B cell (primary cell): ENCODE data around the gene HMCN1. TPM values are rescaled to one million over a fixed set of nuclear protein-coding genes. Genes with fewer than 3 reads are reported as not detected.

ENCODE experiments used
- ATAC-seq: fragments of 200-7000 bp; cut with Tn5 transposase; one replicate; pipeline ENCODE4 v1.10.0; 2021; ENCODE audit warnings: low read depth, mild to moderate bottlenecking, moderate number of reproducible peaks, moderate library complexity
- CTCF ChIA-PET: fragments of 350-600 bp; sonication (Branson Sonifier 250); formaldehyde crosslinking; loops from one replicate; lab custom pipeline; 2021; ENCODE audit warnings: antibody characterized with exemption, inconsistent platforms; lab: Charles Lee
- POLR2A ChIA-PET: fragments of 350-600 bp; sonication (Branson Sonifier 250); formaldehyde crosslinking; loops from one replicate; lab custom pipeline; 2021; ENCODE audit warnings: antibody characterized with exemption; lab: Charles Lee
- DNase-seq: peaks from one replicate; pipeline ENCODE4 v3.0.0; 2013
- H2AFZ ChIP-seq: 2 replicates; pipeline ENCODE4 v1.6.1; 2012; ENCODE audit warnings: mild to moderate bottlenecking, low read depth, low read length; ENCODE audit not compliant: insufficient read depth, poor library complexity, severe bottlenecking
- H3K27ac ChIP-seq, 2 donors: 1 replicate in 1 of 2; 2 replicates in 1 of 2; pipeline ENCODE4 v1.5.1; 2012 to 2013; ENCODE audit warnings: low read length in 2 of 2, mild to moderate bottlenecking in 2 of 2, moderate library complexity in 1 of 2
- H3K27me3 ChIP-seq, 4 experiments: fragments of 200-600 bp in 1 of 4; sonication (generic) in 1 of 4; replicated peaks in 1 of 4; 1 replicate in 2 of 4; 2 replicates in 2 of 4; pipeline versions ENCODE4 v1.6.1 to v1.7.0; 2013 to 2016; ENCODE audit warnings: low read length in 3 of 4, mild to moderate bottlenecking in 2 of 4, mixed read lengths in 1 of 4, moderate library complexity in 1 of 4; ENCODE audit not compliant: insufficient read depth in 4 of 4, control insufficient read depth in 3 of 4; ENCODE audit errors: control extremely low read depth in 1 of 4
- H3K36me3 ChIP-seq, 2 experiments: replicated peaks in 1 of 2; 1 replicate in 1 of 2; 2 replicates in 1 of 2; pipeline versions ENCODE4 v1.6.1 to v1.7.1; 2013; ENCODE audit warnings: low read length in 1 of 2; ENCODE audit not compliant: insufficient read depth in 2 of 2, control insufficient read depth in 1 of 2; ENCODE audit errors: control extremely low read depth in 1 of 2, extremely low read depth in 1 of 2
- H3K4me1 ChIP-seq, 2 donors: fragments of 200-600 bp in 1 of 2; sonication (generic) in 1 of 2; 1 replicate in 1 of 2; 2 replicates in 1 of 2; pipeline versions ENCODE4 v1.5.1 to v1.6.1; 2013 to 2017; ENCODE audit warnings: low read length in 2 of 2; ENCODE audit not compliant: control insufficient read depth in 2 of 2, insufficient read depth in 2 of 2
- H3K4me2 ChIP-seq: replicated peaks from 2 replicates; pipeline ENCODE3; 2012; ENCODE audit warnings: mild to moderate bottlenecking, low read depth, low read length; ENCODE audit not compliant: poor library complexity, severe bottlenecking
- H3K4me3 ChIP-seq, 5 experiments: fragments of 200-600 bp in 1 of 5; sonication (generic) in 1 of 5; 1 replicate in 3 of 5; 2 replicates in 2 of 5; pipeline versions ENCODE4 v1.5.1 to v1.7.0; 2011 to 2016; ENCODE audit warnings: low read length in 4 of 5, mild to moderate bottlenecking in 4 of 5, low read depth in 2 of 5, control low read depth in 1 of 5, moderate library complexity in 1 of 5; ENCODE audit not compliant: insufficient read depth in 1 of 5; ENCODE audit errors: control extremely low read depth in 1 of 5, extremely low read depth in 1 of 5
- H3K79me2 ChIP-seq: fragments of 200-600 bp; sonication (generic); one replicate; pipeline ENCODE4 v1.6.0; 2016; ENCODE audit warnings: low read length; ENCODE audit not compliant: control insufficient read depth, insufficient read depth
- H3K9ac ChIP-seq: fragments of 200-600 bp; sonication (generic); 2 replicates; pipeline ENCODE4 v1.6.1; 2017; ENCODE audit warnings: mild to moderate bottlenecking, low read length, moderate library complexity
- H3K9me3 ChIP-seq, 3 donors: one replicate each; pipeline versions ENCODE4 v1.6.1 to v1.7.1; 2013; ENCODE audit warnings: low read length in 2 of 3; ENCODE audit not compliant: control insufficient read depth in 2 of 3, insufficient read depth in 1 of 3; ENCODE audit errors: control extremely low read depth in 1 of 3
- H4K20me1 ChIP-seq: 2 replicates; pipeline ENCODE4 v1.6.0; 2012; ENCODE audit warnings: mild to moderate bottlenecking, low read length; ENCODE audit not compliant: insufficient read depth, control insufficient read depth, poor library complexity, severe bottlenecking
- H3K27ac Mint-ChIP-seq: one replicate; pipeline ENCODE4 v1.8.0; 2021; ENCODE audit warnings: mixed read lengths
- H3K27me3 Mint-ChIP-seq: one replicate; pipeline ENCODE4 v1.8.0; 2021; ENCODE audit warnings: mixed read lengths
- H3K4me1 Mint-ChIP-seq: one replicate; pipeline ENCODE4 v1.8.0; 2021; ENCODE audit warnings: mixed read lengths
- H3K4me3 Mint-ChIP-seq: one replicate; pipeline ENCODE4 v1.8.0; 2021; ENCODE audit warnings: mixed read lengths
- H3K9me3 Mint-ChIP-seq: one replicate; pipeline ENCODE4 v1.8.0; 2022; ENCODE audit warnings: mixed read lengths; ENCODE audit not compliant: insufficient read depth
- EZH2 ChIP-seq: IDR thresholded peaks from 2 replicates; pipeline ENCODE4 v1.6.1; 2012; ENCODE audit warnings: borderline replicate concordance, low read depth, mild to moderate bottlenecking, moderate library complexity, low read length; ENCODE audit not compliant: insufficient read depth, poor library complexity, severe bottlenecking
- WGBS: methylation state at CpG from one replicate; pipeline ENCODE4 v1.1.5; 2013; ENCODE audit warnings: missing lambda C conversion rate; ENCODE audit not compliant: insufficient coverage; 5-methylcytosine and 5-hydroxymethylcytosine counted together
- intact Hi-C: fragments of 100-400 bp; cut with micrococcal nuclease; formaldehyde crosslinking; loops from one replicate; pipeline ENCODE4 v1.10.0; 2022
- polyA plus RNA-seq: library from polyadenylated mRNA; depleted of rRNA; stranded (reverse); fragments of >200 nt; gene quantifications from 2 replicates; pipeline ENCODE4 v1.2.3, GENCODE V29; 2012
- total RNA-seq, 2 donors: library from RNA; stranded (reverse); fragments of 120-200 nt in 1 of 2; gene quantifications; 1 replicate in 1 of 2; 2 replicates in 1 of 2; pipeline versions ENCODE4 v1.2.3 to v1.2.4, GENCODE V29; 2013 to 2022
- TF ChIP-seq, protein P1 (sequence below): fragments of 200-600 bp; IDR thresholded peaks from one replicate; pipeline ENCODE4 v1.8.0; 2022; ENCODE audit warnings: antibody characterized with exemption, mild to moderate bottlenecking

HMCN1 gene
- total and polyA plus RNA-seq, 2 donors (not counting 1 experiment from before 2014, with no cell fraction given) = not detected

DNA sequence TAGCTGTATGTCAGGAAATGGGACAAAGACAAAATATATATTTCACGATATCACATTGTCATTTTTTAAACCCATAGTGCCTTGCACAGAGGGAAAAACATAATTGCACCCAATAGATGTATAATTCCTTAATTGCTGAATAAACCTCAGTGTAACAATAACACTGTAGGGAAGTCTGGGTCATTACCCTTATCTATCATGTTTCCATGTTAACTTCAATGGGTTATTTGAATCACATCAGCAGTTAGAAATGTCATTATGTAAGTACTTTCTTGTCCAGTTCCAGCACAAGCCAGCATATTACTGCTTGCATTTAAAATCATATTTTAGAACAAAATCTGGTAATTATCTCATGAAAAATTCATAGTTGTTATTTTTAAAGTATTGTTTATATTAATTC, 222.7 kb downstream of the HMCN1 start:
- no peak overlapping the region for H3K4me3 Mint-ChIP-seq
- ChIA-PET POLR2A (no interaction called here), CTCF (no interaction called here)
- DNase-seq (no peak), ATAC-seq (no peak)
- H3K27me3 Mint-ChIP-seq = peaks cover 8% of the 10 kb centered on the region
- Histone ChIP-seq H3K4me2 (no peak overlapping the region), H3K27ac (no peak overlapping the region), H4K20me1 (no peaks in the 10 kb centered on the region), H3K36me3 (no peaks in the 10 kb centered on the region), H3K4me3 (no peak overlapping the region), H3K9me3 (no peaks in the 10 kb centered on the region), H3K9ac (no peak overlapping the region), H3K4me1 (no peaks in the 10 kb centered on the region), H3K27me3 (no peaks in the 10 kb centered on the region), H3K79me2 (no peaks in the 10 kb centered on the region), H2AFZ (no peak overlapping the region)
- intact Hi-C loops = no loop called here
- no CpG with 5 or more reads among the region's 1 CpG for WGBS
- H3K4me1 Mint-ChIP-seq = no peaks in the 10 kb centered on the region
- H3K27ac Mint-ChIP-seq = no peak overlapping the region
- TF ChIP-seq EZH2 = no peak
- TF ChIP-seq, protein P1, sequence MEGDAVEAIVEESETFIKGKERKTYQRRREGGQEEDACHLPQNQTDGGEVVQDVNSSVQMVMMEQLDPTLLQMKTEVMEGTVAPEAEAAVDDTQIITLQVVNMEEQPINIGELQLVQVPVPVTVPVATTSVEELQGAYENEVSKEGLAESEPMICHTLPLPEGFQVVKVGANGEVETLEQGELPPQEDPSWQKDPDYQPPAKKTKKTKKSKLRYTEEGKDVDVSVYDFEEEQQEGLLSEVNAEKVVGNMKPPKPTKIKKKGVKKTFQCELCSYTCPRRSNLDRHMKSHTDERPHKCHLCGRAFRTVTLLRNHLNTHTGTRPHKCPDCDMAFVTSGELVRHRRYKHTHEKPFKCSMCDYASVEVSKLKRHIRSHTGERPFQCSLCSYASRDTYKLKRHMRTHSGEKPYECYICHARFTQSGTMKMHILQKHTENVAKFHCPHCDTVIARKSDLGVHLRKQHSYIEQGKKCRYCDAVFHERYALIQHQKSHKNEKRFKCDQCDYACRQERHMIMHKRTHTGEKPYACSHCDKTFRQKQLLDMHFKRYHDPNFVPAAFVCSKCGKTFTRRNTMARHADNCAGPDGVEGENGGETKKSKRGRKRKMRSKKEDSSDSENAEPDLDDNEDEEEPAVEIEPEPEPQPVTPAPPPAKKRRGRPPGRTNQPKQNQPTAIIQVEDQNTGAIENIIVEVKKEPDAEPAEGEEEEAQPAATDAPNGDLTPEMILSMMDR = no peak
- H3K9me3 Mint-ChIP-seq = no peaks in the 10 kb centered on the region

DNA sequence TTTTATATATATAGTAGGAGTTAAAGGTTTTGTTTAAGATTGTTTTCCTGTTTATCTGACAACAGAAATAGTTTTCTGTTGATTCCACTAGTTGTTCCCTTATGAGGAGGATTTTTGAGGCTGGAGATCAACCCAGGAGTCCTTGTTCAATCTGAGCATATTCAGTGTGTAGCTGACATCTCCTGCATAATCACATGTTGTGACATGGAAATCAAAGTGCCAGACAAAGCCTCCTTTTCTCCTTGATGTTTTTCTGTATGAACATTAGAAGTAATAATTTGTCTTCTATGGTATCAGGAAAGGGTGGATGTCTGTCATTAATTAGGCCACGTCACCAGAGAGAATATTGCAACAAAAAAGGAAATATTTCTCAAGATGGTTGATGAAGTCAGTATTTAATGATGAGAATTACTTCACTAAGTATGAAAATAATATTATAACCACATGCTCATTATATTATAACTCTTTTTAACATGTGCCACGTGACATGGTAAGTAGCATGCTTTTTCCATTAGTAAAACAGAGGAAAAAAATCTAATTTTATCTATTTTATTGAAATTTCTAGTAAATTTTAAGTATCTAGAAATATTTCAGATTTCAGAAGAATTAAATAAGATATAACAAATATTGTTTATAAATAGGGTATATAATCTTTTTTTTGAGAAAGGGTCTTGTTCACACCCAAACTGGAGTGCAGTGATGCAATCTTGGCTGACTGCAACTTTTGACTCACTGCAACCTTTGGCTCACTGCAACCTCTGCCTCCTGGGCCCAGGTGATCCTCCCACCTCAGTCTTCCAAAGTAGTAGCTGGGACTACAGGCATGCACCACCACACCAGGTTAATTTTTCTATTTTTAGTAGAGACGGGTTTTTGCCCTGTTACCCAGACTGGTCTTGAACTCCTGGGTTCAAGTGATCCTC, 223.5 kb downstream of the HMCN1 start:
- ATAC-seq = no peak
- Mint-ChIP-seq H3K4me1 (no peaks in the 10 kb centered on the region), H3K9me3 (no peaks in the 10 kb centered on the region), H3K4me3 (no peak overlapping the region), H3K27ac (no peak overlapping the region), H3K27me3 (peaks cover 8% of the 10 kb centered on the region)
- H4K20me1 ChIP-seq = no peaks in the 10 kb centered on the region
- no peak overlapping the region for H3K27ac ChIP-seq
- no peak overlapping the region for H3K4me3 ChIP-seq
- DNase-seq = no peak
- H3K27me3 ChIP-seq = no peaks in the 10 kb centered on the region
- H3K4me1 ChIP-seq = no peaks in the 10 kb centered on the region
- ChIA-PET CTCF (no interaction called here), POLR2A (no interaction called here)
- no peaks in the 10 kb centered on the region for H3K79me2 ChIP-seq
- intact Hi-C loops = no loop called here
- H3K36me3 ChIP-seq = no peaks in the 10 kb centered on the region
- no peak overlapping the region for H3K9ac ChIP-seq
- no peak overlapping the region for H2AFZ ChIP-seq
- 100% methylated on average over 1 of the region's 3 CpGs for WGBS
- H3K4me2 ChIP-seq = no peak overlapping the region
- H3K9me3 ChIP-seq = no peaks in the 10 kb centered on the region
- no peak for TF ChIP-seq EZH2
- TF ChIP-seq, protein P1 = no peak
